Kasumi-1 (cell line): Measurements from ENCODE around the gene AMPH.

Experiments used
- DNase-seq, 2 experiments: peaks; one replicate each; lab custom pipeline; 2025; lab: John Stamatoyannopoulos, UW

The AMPH gene

GRCh38 chr7:38395921-38396552, 235.1 kb downstream of the AMPH start:
- peak in 1 of 2 experiments; percentile 29 for DNase-seq

DNA sequence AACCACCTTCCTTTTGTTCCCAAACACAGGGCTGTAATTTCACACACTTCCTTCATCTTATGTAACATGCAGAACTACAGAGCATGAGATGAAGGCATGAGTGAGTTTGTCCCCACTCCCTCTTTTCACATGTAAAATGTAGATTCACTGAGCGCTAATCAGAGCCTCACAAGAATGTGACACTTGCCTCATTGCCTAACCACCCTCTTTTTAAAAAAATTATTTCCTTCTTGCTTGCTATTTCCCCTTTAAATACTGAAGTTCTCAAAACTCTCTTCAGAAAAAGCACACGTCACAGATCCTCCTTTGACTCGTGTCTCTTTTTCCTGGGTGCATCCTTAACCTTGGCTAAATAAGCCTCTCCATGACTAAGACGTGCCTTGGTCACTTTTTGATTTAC, 236.5 kb downstream of the AMPH start:
- DNase-seq: no peak

DNA sequence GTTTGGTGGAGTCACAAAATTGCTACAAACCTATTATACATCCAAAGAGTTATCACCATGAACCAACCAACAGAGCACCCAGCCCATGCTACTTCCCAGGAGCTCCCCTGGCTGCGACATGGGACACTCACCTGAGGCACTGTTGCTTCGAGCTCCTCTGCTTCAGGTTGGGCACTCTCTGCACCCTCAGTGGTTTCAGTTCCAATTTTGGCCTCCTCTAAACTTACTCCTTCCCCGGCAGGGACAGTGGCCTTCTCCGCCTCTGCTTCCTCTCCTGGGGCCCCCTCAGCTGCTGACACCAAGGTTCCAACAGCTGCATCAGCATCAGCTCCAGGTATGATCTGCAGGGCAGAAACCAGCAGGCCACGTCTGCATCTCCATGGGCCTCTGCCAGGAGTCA, 237.3 kb downstream of the AMPH start:
- DNase-seq: no peak

GRCh38 chr7:38391751-38392150, 239.4 kb downstream of the AMPH start:
- no peak for DNase-seq

GRCh38 chr7:38385682-38386081, 245.5 kb downstream of the AMPH start:
- no peak for DNase-seq

GRCh38 chr7:38383281-38383680, 247.9 kb downstream of the AMPH start:
- DNase-seq: no peak

DNA sequence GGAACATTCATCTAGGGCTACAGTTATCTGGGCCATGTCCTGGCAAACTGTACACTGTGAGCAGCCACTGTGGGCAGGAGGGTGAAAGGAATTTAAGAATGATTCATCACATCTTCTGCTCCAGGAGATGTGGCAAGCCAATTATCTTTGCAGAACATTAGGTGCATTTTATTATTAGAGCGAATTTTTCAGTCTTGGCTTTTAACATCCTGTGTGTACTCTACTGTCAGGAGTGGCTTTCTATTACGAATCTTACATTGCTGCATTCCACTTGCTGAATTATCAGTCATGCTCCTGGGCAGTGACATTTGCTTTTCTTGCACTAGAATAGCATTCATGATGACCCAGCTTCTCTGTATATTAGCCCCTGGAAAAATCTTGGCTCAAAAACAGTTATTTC, 248.5 kb downstream of the AMPH start:
- no peak for DNase-seq

DNA sequence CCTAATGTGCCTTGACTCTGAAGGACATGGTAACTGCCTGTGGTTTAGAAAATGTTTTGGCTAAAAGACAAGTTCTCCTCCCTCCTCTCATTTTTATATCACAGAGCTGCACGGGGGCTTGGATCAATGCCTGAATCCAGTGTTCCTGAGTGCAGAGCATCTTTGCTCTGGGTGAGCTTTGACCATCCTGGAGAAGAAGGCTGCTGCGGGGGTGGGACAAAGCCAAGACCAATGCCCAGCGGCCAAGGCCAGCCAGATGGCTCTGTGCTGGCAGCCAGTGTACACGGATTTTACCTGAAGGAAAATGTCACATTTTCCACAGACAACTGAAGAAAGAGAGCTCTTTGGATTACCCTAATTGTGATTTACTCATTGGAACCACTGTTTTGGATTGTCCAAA, 255.7 kb downstream of the AMPH start:
- no peak for DNase-seq

GRCh38 chr7:38374507-38374906, 256.7 kb downstream of the AMPH start:
- DNase-seq: peak; percentile 76 to 78

DNA sequence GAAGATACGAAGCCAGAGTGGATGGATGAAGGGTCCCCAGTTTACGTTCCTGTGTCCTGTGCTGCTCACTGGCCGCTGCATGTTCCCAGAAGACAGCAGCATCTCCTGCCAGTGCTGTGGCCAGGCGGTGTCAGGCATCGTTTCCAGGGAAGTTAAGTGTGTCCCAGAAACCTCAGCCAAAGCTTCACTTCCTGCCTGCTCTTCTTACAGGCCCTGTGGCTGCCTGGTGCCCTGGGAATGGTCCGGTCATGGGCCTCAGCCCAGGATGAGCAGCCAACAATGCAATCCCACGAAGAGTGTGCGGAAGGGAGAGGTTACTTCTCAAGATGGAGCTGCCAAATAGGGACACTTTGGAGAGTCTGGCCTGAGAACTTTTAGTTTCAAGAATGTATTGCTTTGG, 258.0 kb downstream of the AMPH start:
- no peak for DNase-seq

DNA sequence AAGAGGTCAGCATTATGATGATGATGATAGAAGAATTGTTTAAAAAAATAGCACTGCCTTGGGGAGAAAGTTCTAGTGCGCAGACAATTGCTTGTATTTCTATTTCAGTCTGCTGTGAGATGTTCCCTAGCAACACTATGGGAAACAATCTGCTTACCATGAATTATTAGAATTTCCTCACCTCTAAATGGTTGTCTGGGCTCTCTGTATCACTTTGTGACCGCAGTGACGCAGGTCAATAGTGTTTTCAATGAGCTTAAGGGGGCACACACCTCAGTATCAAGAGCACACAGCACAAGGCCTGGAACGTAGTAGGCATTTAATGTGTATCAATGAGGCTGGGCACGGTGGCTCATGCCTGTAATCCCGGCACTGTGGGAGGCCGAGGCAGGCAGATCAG, 258.9 kb downstream of the AMPH start:
- no peak for DNase-seq

DNA sequence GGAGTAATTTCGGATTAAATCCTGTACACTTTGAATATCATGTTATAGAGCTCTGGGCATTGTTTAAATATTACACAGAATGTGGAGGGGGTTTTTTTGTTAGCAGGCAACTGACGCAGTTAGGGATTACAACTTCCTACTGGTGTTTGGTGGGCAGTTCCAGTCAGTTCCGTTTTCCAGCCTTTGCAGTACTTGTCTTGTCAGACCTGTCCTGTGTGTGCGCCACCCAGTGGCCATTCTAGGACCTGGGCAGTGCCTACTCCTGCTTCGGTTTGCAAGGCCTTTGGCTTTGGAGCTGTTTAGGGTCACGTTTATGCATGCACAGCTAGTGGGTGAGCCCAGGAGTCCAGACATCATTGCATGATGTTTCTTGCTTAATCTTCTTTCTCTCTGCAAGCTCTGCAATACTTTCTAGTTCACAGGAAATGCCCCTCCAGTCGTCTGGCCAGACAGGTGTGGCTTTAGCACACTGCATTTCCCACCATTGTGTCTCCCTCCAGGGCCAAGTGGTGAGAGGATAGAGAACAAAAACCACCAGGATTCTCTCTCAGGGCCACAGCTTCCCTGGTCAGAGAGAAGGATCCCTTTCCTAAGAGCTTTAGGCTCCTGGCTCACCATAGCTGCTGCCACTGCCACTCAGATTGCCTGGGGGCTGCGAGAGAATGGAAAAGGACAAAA, 261.2 kb downstream of the AMPH start:
- DNase-seq: peak; percentile 99 to 100

DNA sequence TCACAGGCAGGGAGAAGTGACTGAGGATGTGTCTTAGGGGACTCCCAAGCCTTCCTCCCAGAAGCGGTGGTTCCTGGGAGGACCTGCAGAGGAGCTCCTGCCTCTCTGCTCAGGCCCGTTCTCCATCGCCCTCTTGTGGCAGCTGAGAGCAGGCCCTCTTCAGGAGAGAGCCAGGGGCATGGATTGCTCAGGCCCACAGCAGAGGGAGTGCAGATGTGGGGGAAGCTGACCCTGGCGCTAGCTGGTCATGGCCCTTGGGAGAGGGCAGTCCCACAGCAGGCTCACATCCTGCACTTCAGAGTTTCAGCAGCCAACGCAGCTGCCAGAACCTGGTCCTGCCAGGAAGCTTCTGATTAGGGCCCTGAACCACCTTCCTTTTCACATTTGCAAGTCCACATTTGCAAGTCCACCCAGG, 263.0 kb downstream of the AMPH start:
- DNase-seq: peak; percentile 96 to 97

GRCh38 chr7:38367301-38367890, 263.8 kb downstream of the AMPH start:
- DNase-seq: peak in 1 of 2 experiments; percentile 50

DNA sequence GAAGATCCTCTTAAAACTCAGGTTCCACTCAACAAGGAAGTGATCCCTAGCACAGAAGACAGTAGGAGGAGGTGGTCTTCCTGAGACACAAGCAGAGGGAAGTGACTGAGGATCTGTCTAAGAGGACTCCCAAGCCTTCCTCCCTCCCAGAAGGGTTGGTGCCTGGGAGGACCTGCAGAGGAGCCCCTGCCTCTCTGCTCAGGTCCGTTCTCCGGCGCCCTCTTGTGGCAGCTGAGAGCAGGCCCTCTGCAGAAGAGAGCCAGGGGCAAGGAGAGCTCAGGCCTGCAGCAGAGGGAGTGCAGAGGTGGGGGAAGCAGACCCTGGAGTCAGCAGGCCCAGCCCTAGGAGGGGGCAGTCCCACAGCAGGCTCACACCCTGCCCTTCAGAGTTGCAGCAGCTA, 267.8 kb downstream of the AMPH start:
- DNase-seq: peak; percentile 78 to 88

GRCh38 chr7:38362611-38363237, 268.4 kb downstream of the AMPH start:
- peak; percentile 83 to 89 for DNase-seq

DNA sequence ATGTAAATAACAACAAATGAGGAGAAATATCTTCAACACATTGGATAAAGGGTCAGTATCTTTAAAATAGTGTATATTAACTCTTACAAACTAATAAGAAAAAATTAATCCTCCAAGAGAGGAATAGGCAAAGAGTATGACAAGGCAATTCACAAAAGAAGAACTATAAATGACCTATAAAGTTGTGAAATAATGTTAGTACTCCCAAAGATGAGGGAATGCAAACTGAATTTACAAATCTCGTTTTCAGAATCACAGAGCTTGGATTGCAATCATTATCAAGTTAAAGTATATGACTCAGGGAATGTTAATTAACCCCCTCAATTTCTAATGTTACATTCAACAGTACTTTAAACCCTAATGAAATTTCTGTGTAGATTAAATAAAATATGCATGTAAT, 270.4 kb downstream of the AMPH start:
- DNase-seq: no peak

- DNase-seq: peak; percentile 89 to 93
These were observed 272.0 kb downstream of the AMPH start for GRCh38 chr7:38359071-38359601.

DNA sequence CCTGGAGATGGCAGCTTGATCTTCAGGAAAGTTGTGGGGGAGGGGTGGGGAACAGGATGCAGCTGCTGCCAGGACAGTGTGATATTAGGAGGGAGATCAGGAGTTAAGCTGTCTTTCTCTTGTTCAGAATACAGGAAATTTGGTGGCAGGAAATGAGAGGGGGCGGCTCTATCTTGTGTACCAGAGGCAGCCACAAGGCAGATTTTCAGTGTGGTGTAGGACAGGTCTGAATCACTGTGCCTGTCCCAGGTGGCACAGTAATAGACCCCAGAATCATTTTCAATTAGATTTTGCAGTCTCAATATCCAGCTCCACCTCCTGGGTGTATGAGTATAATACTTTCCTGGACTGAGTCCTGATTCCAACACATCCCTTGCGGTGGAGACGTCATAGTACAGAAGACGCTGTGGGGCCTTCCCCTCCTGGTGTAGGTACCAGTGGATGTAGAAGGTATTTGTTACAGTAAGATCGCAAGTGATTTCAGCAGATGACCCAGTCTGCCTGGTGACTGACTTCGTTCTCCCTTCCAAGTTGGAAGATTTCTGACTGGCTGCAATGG, 272.8 kb downstream of the AMPH start:
- peak; percentile 54 to 59 for DNase-seq

- DNase-seq: peak; percentile 66 to 70
These were observed 276.8 kb downstream of the AMPH start for GRCh38 chr7:38354271-38354851.

GRCh38 chr7:38353431-38353881, 277.7 kb downstream of the AMPH start:
- peak; percentile 24 to 28 for DNase-seq

- no peak for DNase-seq
These were observed 279.6 kb downstream of the AMPH start for GRCh38 chr7:38351601-38352000.
